KOPT-K1 (cell line): ENCODE measurements around the gene PTPRN2.
"Not testable (repeated sequence)": the region's sequence is repeated elsewhere in the genome, so short reads cannot be mapped to it uniquely, and the experiment has no call there.

Experiments used
- H3K27ac ChIP-seq: fragments of 200-600 bp; sonication (generic); 2 replicates; pipeline ENCODE4 v1.5.1; 2016; ENCODE audit warnings: antibody characterized with exemption, mild to moderate bottlenecking, low read depth, low read length; ENCODE audit not compliant: poor library complexity, severe bottlenecking
- H3K36me3 ChIP-seq: fragments of 200-600 bp; sonication (generic); 2 replicates; pipeline ENCODE4 v1.5.1; 2017; ENCODE audit warnings: antibody characterized with exemption, mild to moderate bottlenecking, low read length, moderate library complexity; ENCODE audit not compliant: insufficient read depth
- H3K9me3 ChIP-seq: fragments of 200-600 bp; sonication (generic); 2 replicates; pipeline ENCODE4 v1.5.1; 2017; ENCODE audit warnings: antibody characterized with exemption, low read length, mild to moderate bottlenecking; ENCODE audit not compliant: insufficient read depth, poor library complexity, severe bottlenecking

Gene PTPRN2

GRCh38 chr7:158517072-158517471, 70.6 kb downstream of the PTPRN2 start:
- Histone ChIP-seq H3K36me3 (no peaks in the 10 kb centered on the region), H3K9me3 (peaks cover 8% of the 10 kb centered on the region), H3K27ac (no peak overlapping the region)

- Histone ChIP-seq H3K36me3 (no peaks in the 10 kb centered on the region), H3K27ac (no peak overlapping the region), H3K9me3 (peaks cover 9% of the 10 kb centered on the region)
Measured at GRCh38 chr7:158516524-158516923, 71.1 kb downstream of the PTPRN2 start.

GRCh38 chr7:158512869-158513268, 74.8 kb downstream of the PTPRN2 start:
- H3K9me3 ChIP-seq = peaks cover 16% of the 10 kb centered on the region
- H3K27ac ChIP-seq = no peak overlapping the region
- no peaks in the 10 kb centered on the region for H3K36me3 ChIP-seq

GRCh38 chr7:158512042-158512441, 75.6 kb downstream of the PTPRN2 start:
- Histone ChIP-seq H3K27ac (no peak overlapping the region), H3K9me3 (peaks cover 23% of the 10 kb centered on the region), H3K36me3 (no peaks in the 10 kb centered on the region)

GRCh38 chr7:158508802-158509385, 78.7 kb downstream of the PTPRN2 start:
- Histone ChIP-seq H3K9me3 (peaks cover 40% of the 10 kb centered on the region), H3K27ac (no peak overlapping the region), H3K36me3 (no peaks in the 10 kb centered on the region)

GRCh38 chr7:158508321-158508720, 79.3 kb downstream of the PTPRN2 start:
- not testable (repeated sequence) for H3K36me3 ChIP-seq, H3K27ac ChIP-seq
- peaks cover 40% of the 10 kb centered on the region for H3K9me3 ChIP-seq

- H3K27ac ChIP-seq = no peak overlapping the region
- H3K36me3 ChIP-seq = no peaks in the 10 kb centered on the region
- H3K9me3 ChIP-seq = peaks cover 40% of the 10 kb centered on the region
Measured at GRCh38 chr7:158507917-158508316, 79.7 kb downstream of the PTPRN2 start.

GRCh38 chr7:158507175-158507574, 80.4 kb downstream of the PTPRN2 start:
- H3K36me3 ChIP-seq, H3K27ac ChIP-seq: not testable (repeated sequence)
- H3K9me3 ChIP-seq = peaks cover 38% of the 10 kb centered on the region

GRCh38 chr7:158506626-158507025, 81.0 kb downstream of the PTPRN2 start:
- no peak overlapping the region for H3K27ac ChIP-seq
- peaks cover 32% of the 10 kb centered on the region for H3K9me3 ChIP-seq
- H3K36me3 ChIP-seq = no peaks in the 10 kb centered on the region

GRCh38 chr7:158505683-158506082, 81.9 kb downstream of the PTPRN2 start:
- Histone ChIP-seq H3K36me3 (no peaks in the 10 kb centered on the region), H3K27ac (no peak overlapping the region), H3K9me3 (peaks cover 24% of the 10 kb centered on the region)

GRCh38 chr7:158502068-158502750, 85.4 kb downstream of the PTPRN2 start:
- H3K36me3 ChIP-seq = no peaks in the 10 kb centered on the region
- no peak overlapping the region for H3K27ac ChIP-seq
- peaks cover 20% of the 10 kb centered on the region for H3K9me3 ChIP-seq

GRCh38 chr7:158501393-158502067, 86.1 kb downstream of the PTPRN2 start:
- peaks cover 14% of the 10 kb centered on the region for H3K9me3 ChIP-seq
- H3K27ac ChIP-seq = no peak overlapping the region
- no peaks in the 10 kb centered on the region for H3K36me3 ChIP-seq

- Histone ChIP-seq H3K36me3 (no peaks in the 10 kb centered on the region), H3K9me3 (peaks cover 6% of the 10 kb centered on the region), H3K27ac (no peak overlapping the region)
Measured at GRCh38 chr7:158500651-158501052, 87.0 kb downstream of the PTPRN2 start.

- Histone ChIP-seq H3K27ac (no peak overlapping the region), H3K36me3 (no peaks in the 10 kb centered on the region), H3K9me3 (no peaks in the 10 kb centered on the region)
Measured at GRCh38 chr7:158499082-158499455, 88.6 kb downstream of the PTPRN2 start.

- Histone ChIP-seq H3K9me3 (no peaks in the 10 kb centered on the region), H3K27ac (no peak overlapping the region), H3K36me3 (no peaks in the 10 kb centered on the region)
Measured at GRCh38 chr7:158498443-158499081, 89.1 kb downstream of the PTPRN2 start.
